SU-DHL-6 (cell line): ENCODE measurements around the gene MIEN1.

Source experiments
- H2AFZ ChIP-seq: fragments of 200-600 bp; sonication (generic); 2 replicates; pipeline ENCODE4 v1.6.1; 2014; ENCODE audit warnings: low read depth, mild to moderate bottlenecking, moderate library complexity, mixed read lengths, antibody characterized with exemption, low read length; ENCODE audit not compliant: severe bottlenecking
- H3F3A ChIP-seq: fragments of 200-600 bp; shearing (Covaris generic); 2 replicates; pipeline ENCODE4 v1.6.0; 2016; ENCODE audit warnings: antibody characterized with exemption, mild to moderate bottlenecking; ENCODE audit not compliant: insufficient read depth
- H3K27ac ChIP-seq: fragments of 200-600 bp; sonication (generic); 2 replicates; pipeline ENCODE4 v1.5.1; 2016; ENCODE audit warnings: low read depth, mild to moderate bottlenecking, low read length, moderate library complexity, mixed read lengths
- H3K27me3 ChIP-seq: fragments of 200-600 bp; sonication (generic), shearing (Covaris generic); 2 replicates; pipeline ENCODE4 v1.6.0; 2014; ENCODE audit warnings: mild to moderate bottlenecking, low read length
- H3K36me3 ChIP-seq: fragments of 200-600 bp; sonication (generic); 2 replicates; pipeline ENCODE4 v1.6.1; 2014; ENCODE audit warnings: mild to moderate bottlenecking, low read length, mixed read lengths
- H3K4me2 ChIP-seq: fragments of 300-600, 200-600 bp; shearing (Covaris generic), sonication (generic); 2 replicates; pipeline ENCODE4 v1.6.0; 2014; ENCODE audit warnings: low read length, low read depth, mild to moderate bottlenecking; ENCODE audit not compliant: poor library complexity, severe bottlenecking
- H3K4me3 ChIP-seq: fragments of 200-600 bp; sonication (generic); 2 replicates; pipeline ENCODE4 v1.5.1; 2014; ENCODE audit warnings: antibody characterized with exemption, low read length, mild to moderate bottlenecking, mixed read lengths; ENCODE audit not compliant: insufficient read depth, poor library complexity, severe bottlenecking
- H3K79me2 ChIP-seq: fragments of 200-600 bp; sonication (generic); 2 replicates; pipeline ENCODE4 v1.6.1; 2014; ENCODE audit warnings: mild to moderate bottlenecking, low read length, moderate library complexity; ENCODE audit not compliant: insufficient read depth
- H3K9ac ChIP-seq: fragments of 200-600 bp; sonication (generic); 2 replicates; pipeline ENCODE4 v1.7.0; 2014; ENCODE audit warnings: mild to moderate bottlenecking, low read length
- H3K9me2 ChIP-seq: fragments of 200-600 bp; sonication (generic); replicated peaks from 2 replicates; pipeline ENCODE4 v1.6.1; 2014; ENCODE audit warnings: low read length; ENCODE audit not compliant: insufficient read depth
- H3K9me3 ChIP-seq: fragments of 200-600 bp; sonication (generic); 2 replicates; pipeline ENCODE4 v1.6.1; 2014; ENCODE audit warnings: low read length, mixed read lengths; ENCODE audit not compliant: insufficient read depth
- H4K20me1 ChIP-seq: fragments of 200-600 bp; sonication (generic); 2 replicates; pipeline ENCODE4 v1.6.1; 2014; ENCODE audit warnings: low read depth, mild to moderate bottlenecking, antibody characterized with exemption, low read length, moderate library complexity, mixed read lengths
- EZH2phosphoT487 ChIP-seq: fragments of 200-600 bp; sonication (generic), shearing (Covaris generic); conservative IDR thresholded peaks from 2 replicates; pipeline ENCODE4 v1.6.1; 2018; ENCODE audit warnings: mild to moderate bottlenecking, antibody characterized with exemption, low read length, moderate library complexity, mixed read lengths
- TF ChIP-seq, protein P1 (sequence below): fragments of 200-600 bp; sonication (generic); IDR thresholded peaks from one replicate; pipeline ENCODE4 v1.5.1; 2017; ENCODE audit warnings: antibody characterized with exemption, mild to moderate bottlenecking, low read length, moderate library complexity; ENCODE audit not compliant: insufficient read depth, poor library complexity, severe bottlenecking

MIEN1 gene

DNA sequence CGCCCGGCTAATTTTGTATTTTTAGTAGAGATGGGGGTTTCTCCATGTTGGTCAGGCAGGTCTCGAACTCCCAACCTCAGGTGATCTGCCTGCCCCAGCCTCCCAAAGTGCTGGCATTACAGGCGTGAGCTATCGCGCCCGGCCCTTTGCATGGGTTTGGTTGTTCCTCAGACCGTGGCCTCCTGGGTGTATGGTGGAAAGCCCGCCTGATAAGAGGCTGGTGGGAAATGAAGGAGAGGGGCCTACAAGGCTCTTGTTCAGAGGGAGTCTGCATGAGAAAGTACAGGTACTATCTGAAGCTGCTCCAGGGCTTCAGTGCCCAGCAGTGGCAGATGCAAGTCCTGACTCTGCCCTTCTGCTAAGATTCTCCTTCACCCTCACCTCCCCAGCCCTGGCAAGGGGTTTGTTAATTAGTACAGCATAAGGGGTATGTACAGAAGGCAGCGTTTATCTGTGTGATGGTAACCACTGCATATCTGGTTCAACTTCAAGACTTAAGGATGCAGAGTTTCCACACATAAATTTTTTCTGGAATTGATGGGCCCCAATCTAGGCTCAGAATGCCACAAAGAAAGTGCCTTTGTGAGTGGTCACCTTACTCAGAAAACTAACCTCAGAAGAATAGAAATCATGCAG is 31.6 kb upstream of the MIEN1 start:
- peaks cover 63% of the 10 kb centered on the region for H3F3A ChIP-seq
- no peak overlapping the region for H3K9ac ChIP-seq
- H3K79me2 ChIP-seq, result peaks cover 34% of the 10 kb centered on the region
- no peaks in the 10 kb centered on the region for H3K27me3 ChIP-seq
- H3K4me2 ChIP-seq, result no peak overlapping the region
- no peaks in the 10 kb centered on the region for H3K9me3 ChIP-seq
- no peaks in the 10 kb centered on the region for H3K9me2 ChIP-seq
- H3K4me3 ChIP-seq, result no peak overlapping the region
- H2AFZ ChIP-seq, result no peak overlapping the region
- peak overlapping the region; percentile 57 for H3K27ac ChIP-seq
- TF ChIP-seq EZH2phosphoT487, result no peak
- TF ChIP-seq, protein P1, sequence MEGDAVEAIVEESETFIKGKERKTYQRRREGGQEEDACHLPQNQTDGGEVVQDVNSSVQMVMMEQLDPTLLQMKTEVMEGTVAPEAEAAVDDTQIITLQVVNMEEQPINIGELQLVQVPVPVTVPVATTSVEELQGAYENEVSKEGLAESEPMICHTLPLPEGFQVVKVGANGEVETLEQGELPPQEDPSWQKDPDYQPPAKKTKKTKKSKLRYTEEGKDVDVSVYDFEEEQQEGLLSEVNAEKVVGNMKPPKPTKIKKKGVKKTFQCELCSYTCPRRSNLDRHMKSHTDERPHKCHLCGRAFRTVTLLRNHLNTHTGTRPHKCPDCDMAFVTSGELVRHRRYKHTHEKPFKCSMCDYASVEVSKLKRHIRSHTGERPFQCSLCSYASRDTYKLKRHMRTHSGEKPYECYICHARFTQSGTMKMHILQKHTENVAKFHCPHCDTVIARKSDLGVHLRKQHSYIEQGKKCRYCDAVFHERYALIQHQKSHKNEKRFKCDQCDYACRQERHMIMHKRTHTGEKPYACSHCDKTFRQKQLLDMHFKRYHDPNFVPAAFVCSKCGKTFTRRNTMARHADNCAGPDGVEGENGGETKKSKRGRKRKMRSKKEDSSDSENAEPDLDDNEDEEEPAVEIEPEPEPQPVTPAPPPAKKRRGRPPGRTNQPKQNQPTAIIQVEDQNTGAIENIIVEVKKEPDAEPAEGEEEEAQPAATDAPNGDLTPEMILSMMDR, result no peak
- peaks cover 23% of the 10 kb centered on the region for H3K36me3 ChIP-seq
- H4K20me1 ChIP-seq, result no peaks in the 10 kb centered on the region

GRCh38 chr17:39759204-39759603 is 28.9 kb upstream of the MIEN1 start:
- Histone ChIP-seq H3K9me2 (no peaks in the 10 kb centered on the region), H3K27ac (peak overlapping the region; percentile 100), H3K9me3 (no peaks in the 10 kb centered on the region), H3K79me2 (peaks cover 6% of the 10 kb centered on the region), H3K4me3 (peak overlapping the region; percentile 19), H3K9ac (peak overlapping the region; percentile 92), H3K36me3 (no peaks in the 10 kb centered on the region), H3K27me3 (no peaks in the 10 kb centered on the region), H2AFZ (no peak overlapping the region), H3K4me2 (peak overlapping the region; percentile 96), H3F3A (peaks cover 71% of the 10 kb centered on the region), H4K20me1 (no peaks in the 10 kb centered on the region)
- TF ChIP-seq EZH2phosphoT487, result no peak
- TF ChIP-seq, protein P1, result no peak

- H3K4me2 ChIP-seq, result peak overlapping the region; percentile 96
- H3K36me3 ChIP-seq, result no peaks in the 10 kb centered on the region
- no peak overlapping the region for H2AFZ ChIP-seq
- no peaks in the 10 kb centered on the region for H3K27me3 ChIP-seq
- H4K20me1 ChIP-seq, result no peaks in the 10 kb centered on the region
- no peaks in the 10 kb centered on the region for H3K9me3 ChIP-seq
- peak overlapping the region; percentile 100 for H3K27ac ChIP-seq
- H3K9ac ChIP-seq, result peak overlapping the region; percentile 92
- H3K79me2 ChIP-seq, result peaks cover 4% of the 10 kb centered on the region
- no peaks in the 10 kb centered on the region for H3K9me2 ChIP-seq
- TF ChIP-seq EZH2phosphoT487, result no peak
- TF ChIP-seq, protein P1, result no peak
- H3F3A ChIP-seq, result peaks cover 69% of the 10 kb centered on the region
- no peak overlapping the region for H3K4me3 ChIP-seq
These were observed 27.9 kb upstream of the MIEN1 start for GRCh38 chr17:39757931-39758873.
